Limb (tissue), 2 donors: Measurements from ENCODE around the gene TNIK.
"Not testable (repeated sequence)": the region's sequence is repeated elsewhere in the genome, so short reads cannot be mapped to it uniquely, and the experiment has no call there.

Source experiments
- DNase-seq, 2 donors: peaks; one replicate each; pipeline ENCODE4 v3.0.0-alpha.2; 2016; ENCODE audit errors: extremely low spot score in 2 of 2

TNIK gene

GRCh38 chr3:171258316-171258715, 201.9 kb downstream of the TNIK start:
- DNase-seq: no peak

GRCh38 chr3:171257251-171258203, 202.7 kb downstream of the TNIK start:
- no peak for DNase-seq

- DNase-seq: no peak
These were observed 203.6 kb downstream of the TNIK start for GRCh38 chr3:171256445-171257250.

GRCh38 chr3:171255236-171255806, 204.9 kb downstream of the TNIK start:
- DNase-seq: no peak

GRCh38 chr3:171254315-171254714, 205.9 kb downstream of the TNIK start:
- DNase-seq: no peak

- no peak for DNase-seq
These were observed 208.4 kb downstream of the TNIK start for GRCh38 chr3:171251835-171252234.

GRCh38 chr3:171250444-171250843, 209.8 kb downstream of the TNIK start:
- no peak for DNase-seq

GRCh38 chr3:171249245-171249644, 211.0 kb downstream of the TNIK start:
- DNase-seq: no peak

GRCh38 chr3:171248426-171249111, 211.6 kb downstream of the TNIK start:
- DNase-seq: no peak

- DNase-seq: no peak
These were observed 214.1 kb downstream of the TNIK start for GRCh38 chr3:171245796-171246765.

GRCh38 chr3:171242951-171243350, 217.3 kb downstream of the TNIK start:
- DNase-seq: no peak

- no peak for DNase-seq
These were observed 218.0 kb downstream of the TNIK start for GRCh38 chr3:171242170-171242569.

GRCh38 chr3:171241655-171242054, 218.6 kb downstream of the TNIK start:
- DNase-seq: not testable (repeated sequence)

- DNase-seq: no peak
These were observed 219.7 kb downstream of the TNIK start for GRCh38 chr3:171240504-171240835.

- DNase-seq: no peak
These were observed 220.3 kb downstream of the TNIK start for GRCh38 chr3:171239757-171240503.

- no peak for DNase-seq
These were observed 223.2 kb downstream of the TNIK start for GRCh38 chr3:171237009-171237385.

GRCh38 chr3:171236265-171237008, 223.8 kb downstream of the TNIK start:
- DNase-seq: peak in 1 of 2 donors; percentile 38

GRCh38 chr3:171234298-171235010, 225.8 kb downstream of the TNIK start:
- no peak for DNase-seq
